NCI-H526 treated with DMSO at 0.1 percent for 48 hours (cell line): ENCODE results near the gene CTU1.

ENCODE experiments used
- DNase-seq: peaks from one replicate; lab custom pipeline; 2025; lab: John Stamatoyannopoulos, UW

Gene CTU1

DNA sequence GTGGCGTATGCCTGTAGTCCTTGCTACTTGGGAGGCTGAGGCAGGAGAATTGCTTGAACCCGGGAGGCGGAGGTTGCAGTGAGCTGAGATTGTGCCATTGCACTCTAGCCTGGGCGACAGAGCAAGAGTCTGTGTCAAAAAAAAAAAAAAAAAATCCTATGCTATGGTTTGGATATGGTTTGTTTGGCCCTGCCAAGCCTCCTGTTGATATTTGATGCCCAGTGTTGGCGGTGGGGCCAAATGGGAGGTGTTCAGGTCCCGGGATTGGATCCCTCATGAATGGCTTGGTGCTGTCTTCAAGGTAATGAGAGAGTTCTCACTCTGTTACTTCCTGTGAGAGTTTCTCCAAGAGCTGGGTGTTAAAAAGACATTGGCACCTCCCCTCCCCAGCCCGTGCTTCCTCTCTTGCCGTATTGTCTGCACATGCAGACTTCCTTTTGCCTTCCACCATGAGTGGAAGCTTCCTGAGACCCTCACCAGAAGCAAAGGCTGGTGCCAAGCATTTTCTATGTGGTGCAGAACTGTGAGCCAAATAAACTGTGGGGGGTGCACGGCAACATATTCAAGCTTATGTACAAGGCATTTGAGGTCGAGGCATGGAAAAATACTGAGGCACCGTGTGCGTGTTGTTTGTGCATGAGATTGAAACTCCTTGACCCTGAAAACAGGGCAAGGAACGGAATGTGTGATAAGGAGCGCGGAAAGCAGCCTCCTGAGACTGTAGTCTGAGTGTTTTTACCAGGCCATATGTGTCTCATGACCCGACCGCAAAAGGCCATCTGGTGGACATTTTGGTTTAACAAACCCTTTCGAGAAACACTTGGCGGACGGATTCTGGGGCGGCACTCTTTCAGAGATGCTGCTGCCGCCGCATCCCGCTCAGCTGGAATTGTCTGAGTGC lies 23.8 kb upstream of the CTU1 start:
- DNase-seq: no peak

DNA sequence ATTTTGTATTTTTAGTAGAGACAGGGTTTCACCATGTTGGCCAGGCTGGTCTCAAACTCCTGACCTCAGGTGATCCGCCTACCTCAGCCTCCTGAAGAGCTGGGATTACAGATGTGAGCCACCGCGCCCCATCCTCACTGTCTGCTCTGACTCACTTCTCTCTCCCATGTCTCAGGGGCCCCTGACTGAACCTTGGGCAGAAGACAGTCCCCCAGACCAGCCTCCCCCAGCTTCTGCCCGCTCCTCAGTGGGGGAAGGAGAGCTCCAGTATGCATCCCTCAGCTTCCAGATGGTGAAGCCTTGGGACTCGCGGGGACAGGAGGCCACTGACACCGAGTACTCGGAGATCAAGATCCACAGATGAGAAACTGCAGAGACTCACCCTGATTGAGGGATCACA lies 21.5 kb upstream of the CTU1 start:
- DNase-seq: no peak

DNA sequence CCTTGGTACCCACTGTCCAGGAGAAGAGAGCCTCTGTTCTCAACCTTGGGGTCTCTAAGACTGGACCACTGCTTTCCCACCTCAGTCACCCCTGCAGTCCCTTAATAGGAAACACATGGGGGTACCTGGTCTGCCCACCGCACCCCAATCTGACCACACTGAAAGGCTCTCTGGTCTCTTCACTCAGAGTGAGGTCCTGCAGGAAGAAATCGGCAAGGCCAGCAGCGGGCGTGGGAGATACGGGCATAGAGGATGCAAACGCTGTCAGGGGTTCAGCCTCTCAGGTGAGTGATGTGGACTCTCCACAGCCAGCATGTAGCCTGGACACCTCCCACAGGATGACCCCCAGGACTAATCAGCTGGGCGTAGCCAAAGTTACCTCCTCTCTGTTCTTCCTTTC lies 20.0 kb upstream of the CTU1 start:
- no peak for DNase-seq

DNA sequence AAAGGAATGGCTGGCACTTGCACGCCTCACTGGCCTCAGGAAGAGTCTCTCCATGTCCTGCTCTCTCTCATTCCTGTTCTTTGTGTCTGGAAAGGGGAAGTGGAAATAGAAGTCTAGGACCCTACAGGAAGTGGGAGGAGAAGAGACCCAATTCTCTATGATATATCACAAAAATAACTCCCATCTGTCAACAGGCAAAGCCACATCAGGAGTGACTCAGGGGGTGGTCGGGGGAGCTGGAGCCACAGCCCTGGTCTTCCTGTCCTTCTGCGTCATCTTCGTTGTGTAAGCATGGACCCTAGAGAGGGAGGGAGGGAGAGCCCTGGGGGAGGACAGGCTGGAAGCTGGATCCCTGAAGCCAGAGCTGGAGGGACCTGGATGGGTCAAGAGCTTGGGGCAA lies 19.5 kb upstream of the CTU1 start:
- DNase-seq: no peak

DNA sequence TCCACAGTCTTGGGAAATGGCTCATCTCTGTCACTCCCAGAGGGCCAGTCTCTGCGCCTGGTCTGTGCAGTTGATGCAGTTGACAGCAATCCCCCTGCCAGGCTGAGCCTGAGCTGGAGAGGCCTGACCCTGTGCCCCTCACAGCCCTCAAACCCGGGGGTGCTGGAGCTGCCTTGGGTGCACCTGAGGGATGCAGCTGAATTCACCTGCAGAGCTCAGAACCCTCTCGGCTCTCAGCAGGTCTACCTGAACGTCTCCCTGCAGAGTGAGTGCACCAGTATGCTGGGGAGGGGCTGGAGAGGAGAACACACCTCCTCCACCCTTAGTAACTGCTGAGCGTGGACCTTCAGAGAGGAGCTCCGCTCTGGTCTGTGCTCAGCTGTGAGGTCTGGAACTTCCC lies 18.8 kb upstream of the CTU1 start:
- no peak for DNase-seq

DNA sequence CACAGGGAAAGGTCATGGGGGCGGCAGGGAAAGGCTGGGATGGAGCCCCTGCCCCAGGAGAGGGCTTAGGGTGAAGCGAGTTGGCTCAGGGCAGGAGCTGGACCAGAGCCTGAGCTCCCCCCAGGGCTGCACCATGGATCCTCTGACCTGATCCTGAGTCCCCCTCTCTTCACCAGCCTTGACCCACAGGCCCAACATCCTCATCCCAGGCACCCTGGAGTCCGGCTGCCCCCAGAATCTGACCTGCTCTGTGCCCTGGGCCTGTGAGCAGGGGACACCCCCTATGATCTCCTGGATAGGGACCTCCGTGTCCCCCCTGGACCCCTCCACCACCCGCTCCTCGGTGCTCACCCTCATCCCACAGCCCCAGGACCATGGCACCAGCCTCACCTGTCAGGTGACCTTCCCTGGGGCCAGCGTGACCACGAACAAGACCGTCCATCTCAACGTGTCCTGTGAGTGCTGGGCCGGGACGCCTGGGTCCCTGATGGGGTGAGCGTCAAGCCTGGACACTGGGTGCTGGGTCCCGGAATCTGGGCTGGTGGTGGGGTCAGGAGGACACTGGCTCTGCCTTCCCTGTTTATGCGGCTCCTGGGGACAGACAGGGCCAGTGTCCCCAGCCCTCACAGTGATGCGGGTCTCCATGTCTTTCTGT lies 17.3 kb upstream of the CTU1 start:
- DNase-seq: no peak

DNA sequence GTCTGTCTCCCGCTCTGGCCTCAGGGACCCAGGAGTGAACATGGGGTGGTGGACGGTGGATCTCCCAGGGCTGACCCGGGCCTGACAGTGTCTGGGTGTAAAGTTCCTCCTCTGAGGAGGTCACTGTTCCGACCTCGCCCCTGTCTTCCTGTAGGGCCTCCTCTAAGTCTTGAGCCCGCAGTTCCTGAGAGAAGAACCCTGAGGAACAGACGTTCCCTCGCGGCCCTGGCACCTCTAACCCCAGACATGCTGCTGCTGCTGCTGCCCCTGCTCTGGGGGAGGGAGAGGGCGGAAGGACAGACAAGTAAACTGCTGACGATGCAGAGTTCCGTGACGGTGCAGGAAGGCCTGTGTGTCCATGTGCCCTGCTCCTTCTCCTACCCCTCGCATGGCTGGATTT lies 16.5 kb upstream of the CTU1 start, which contains the start of gene SIGLEC9:
Gene SIGLEC9, plus strand, starts transcription at position 178 of the 400 bp plus-strand sequence. Its CDS starts 69 bp downstream, at position 247.
- no peak for DNase-seq

DNA sequence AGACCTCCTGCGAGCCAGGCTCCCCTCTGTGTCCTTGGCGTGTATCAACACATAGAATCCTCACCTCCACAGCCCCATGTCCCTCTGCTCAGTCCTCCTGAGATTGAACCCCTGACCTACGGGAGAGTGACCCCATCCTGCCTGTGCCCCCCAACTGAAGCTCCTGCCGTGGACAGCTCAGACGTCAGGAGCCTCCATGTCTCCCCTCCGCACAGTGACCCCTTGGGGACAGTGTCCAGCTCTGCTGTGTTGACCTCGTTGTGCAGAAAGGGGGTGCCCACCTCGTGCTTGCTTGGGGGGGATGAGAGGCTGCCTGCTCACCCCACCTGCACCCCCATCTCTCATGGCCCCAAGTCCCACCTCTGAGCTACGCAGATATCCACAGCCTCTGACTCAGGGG lies 16.0 kb upstream of the CTU1 start:
- no peak for DNase-seq

DNA sequence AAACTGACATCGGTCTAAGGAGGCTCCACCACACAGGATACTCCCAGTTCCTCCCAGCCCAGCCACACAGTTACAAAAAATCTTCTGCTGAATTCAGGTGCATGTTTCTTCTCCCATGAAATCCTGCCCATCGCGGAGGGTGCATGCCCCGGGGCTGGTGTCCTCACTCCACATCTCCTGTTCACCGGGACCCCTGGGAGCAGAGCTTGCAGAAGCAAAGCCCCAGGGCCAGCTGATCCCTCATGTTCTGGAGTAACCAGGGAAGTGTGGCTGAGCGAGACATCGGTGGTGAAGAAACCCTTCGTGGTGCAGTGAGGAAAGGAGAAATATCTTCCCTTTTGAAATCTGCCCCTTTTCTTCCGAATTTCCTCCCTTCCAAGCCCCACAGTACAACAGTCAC lies 15.6 kb upstream of the CTU1 start:
- DNase-seq: no peak

DNA sequence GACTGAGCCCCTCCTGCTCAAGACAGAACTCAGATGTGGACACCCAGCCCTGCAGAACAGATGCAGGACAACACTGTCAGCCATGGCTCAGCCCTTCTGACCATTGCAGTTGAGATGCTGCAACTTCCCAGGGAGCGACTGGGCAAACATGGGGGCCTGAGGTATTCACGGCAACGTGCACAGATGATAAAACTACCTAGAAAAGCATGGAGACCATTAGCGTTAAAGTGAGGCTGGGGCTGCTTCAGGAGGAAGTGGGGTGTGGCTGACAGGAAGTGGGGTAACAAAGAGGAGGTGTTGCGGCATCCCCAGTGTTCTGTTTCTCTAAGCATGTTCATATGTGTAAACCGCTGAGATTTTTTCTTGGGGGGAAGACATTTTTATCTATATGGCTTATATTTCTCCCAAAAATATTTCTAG lies 15.2 kb upstream of the CTU1 start:
- DNase-seq: no peak

DNA sequence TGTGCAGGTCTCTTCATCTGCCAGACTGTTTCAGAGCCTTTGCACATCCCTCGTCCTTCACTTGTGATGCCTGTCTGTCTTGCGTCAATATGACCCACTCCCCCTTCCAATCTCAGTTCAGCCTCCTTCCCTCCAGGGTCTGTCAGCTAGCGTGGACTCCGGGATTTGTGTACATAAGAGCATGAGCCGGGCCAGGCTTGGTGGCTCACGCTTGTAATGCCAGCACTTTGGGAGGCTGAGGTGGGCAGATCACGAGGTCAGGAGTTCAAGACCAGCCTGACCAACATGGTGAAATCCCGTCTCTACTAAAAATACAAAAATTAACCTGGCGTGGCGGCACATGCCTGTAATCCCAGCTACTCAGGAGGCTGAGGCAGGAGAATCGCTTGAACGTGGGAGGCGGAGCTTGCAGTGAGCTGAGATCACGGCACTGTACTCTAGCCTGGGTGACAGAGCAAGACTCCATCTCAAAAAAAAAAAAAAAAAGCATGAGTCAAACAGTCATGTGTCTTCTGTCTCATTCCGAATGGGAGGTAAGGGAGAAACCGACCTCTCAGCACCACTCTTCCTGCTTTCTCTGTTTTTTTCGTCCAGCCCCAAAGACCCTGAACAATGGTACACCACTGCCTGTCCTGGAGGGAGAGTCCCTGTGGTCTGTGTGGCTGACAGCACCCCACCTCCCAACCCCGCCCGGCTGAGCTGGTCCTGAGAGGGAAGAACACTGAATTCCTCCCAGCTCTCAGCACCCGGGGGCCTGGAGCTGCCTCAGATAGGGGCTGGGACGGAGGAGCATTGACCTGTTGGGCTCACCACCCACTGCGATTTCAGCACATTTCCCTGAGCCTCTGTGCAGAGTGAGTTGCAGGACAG lies 14.1 kb upstream of the CTU1 start:
- DNase-seq: no peak

DNA sequence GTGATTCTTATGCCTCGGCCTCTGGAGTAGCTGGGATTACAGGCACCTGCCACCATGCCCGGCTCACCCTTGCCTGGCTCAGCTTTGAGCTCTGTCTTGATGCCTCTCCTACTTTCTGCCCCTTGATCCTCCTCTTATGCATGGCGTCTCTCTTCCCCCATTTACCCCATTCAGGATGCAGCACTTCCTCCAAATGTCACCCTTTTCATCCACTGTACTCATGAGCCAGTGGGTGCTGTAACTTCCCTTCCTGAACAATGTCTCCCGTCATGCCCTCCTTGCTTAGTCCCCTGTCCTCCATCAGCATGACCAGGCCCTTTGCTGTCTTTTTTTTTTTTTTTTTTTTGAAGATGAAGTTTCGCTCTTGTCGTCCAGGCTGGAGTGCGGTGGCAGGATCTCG lies 13.0 kb upstream of the CTU1 start:
- no peak for DNase-seq

DNA sequence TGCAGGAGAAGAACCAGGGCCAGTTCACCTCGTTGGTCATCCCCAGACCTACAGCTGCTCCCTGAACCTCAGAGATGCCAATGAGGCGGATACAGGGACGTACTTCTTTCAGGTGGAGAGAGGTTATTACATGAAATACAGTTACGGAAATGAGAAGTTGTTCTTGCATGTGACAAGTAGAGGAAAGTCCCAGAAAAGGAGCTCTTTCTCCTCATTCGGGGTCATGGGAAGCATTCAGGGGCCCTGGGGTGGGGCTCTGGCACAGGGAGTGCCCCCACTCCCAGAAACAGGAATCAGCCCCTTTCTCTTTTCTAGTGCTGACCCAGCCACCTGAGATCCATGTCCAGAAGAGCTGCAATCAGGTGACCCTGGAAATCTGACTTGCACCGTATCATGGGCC lies 12.0 kb upstream of the CTU1 start:
- DNase-seq: no peak

DNA sequence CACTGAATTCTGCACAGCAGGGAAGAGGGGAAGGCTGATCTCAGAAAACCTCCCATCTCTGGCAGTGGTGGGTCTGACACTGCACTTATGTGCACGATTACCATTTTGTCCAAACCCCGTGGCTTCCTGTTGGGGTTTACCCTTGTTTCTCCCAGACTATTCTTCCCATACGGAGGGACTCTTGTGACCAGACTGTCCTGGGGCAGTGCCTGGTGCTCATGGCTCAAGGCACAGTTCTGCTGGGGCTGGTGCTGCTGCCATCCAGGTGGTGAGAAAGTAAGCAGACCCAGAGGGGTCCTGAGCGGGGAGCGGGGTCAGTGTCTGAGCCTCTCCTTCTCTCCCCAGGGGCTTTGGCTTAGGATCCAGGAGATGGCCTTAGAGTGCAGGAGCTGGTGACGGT lies 11.4 kb upstream of the CTU1 start:
- no peak for DNase-seq

DNA sequence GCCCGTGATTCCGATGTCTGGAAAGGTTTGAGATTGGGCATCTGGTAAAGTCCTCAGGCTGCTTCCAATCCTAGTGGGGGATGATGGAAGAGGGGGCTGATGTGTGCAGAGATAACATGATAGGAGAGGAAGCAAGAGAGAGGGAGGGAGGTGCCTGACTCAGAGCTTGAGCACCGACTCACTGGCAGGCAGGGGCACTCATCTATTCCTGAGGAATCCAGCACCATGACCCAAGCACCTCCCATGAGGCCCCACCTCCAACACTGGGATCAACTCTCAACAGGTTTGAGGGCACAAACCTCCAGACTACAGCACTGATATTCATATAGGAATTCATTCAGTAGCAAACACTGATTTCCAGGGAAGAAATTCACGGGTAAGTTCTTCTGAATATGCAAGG lies 10.9 kb upstream of the CTU1 start:
- no peak for DNase-seq

DNA sequence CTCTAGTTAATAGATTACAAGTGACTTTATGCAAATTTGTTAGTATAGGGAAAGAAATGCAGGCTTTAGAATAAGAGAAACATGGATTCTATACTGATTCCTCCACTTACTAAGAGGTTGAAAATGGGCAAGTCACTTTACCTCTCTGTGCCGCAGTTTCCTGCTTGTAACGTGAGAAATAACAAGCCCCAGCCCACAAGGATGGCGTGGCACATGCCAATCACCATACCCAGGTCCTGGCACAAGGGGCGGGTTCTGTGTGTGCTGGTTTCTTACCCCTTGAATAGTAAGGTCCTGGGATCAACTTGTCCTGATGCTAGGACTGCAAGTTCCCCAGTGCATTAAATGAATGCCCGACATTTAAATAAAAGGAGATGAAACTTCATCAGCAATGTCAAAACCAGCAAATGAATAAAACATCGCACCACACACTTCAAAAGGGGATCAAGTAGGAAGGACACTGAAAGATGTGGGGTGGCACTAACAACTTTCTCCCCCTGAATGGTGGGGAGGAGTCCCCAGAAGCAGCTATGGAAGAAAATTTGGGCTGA lies 8.6 kb upstream of the CTU1 start:
- no peak for DNase-seq

DNA sequence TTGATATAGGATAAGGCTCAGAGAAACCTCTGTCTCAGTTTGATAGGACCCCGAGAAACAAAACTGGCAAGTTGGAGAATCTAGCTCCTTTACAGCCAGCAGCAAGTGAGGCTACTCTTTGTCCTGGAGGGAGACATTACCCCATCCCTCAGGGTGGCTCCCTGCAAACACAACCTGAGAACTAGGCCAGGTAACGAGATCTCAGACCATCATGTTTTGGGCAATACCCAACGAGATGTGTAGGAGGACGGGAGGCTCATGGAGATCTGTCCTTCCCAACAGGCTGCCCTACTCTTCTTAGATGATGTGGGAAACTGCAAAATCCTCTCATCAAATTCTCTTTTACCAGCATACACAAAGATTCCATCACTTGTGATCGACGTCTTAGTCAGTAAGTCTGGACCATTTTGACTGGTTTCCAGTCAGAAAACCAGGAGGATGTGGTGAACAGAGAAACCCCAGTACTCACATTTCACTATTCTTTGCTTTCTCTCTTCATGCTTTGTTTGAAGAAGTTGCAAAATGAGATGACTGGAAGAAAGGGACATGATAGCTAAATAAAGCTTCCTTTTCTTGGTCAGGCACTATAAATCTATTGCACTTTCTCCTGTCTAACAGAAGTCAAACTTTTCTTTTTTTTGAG lies 6.0 kb upstream of the CTU1 start:
- DNase-seq: no peak

DNA sequence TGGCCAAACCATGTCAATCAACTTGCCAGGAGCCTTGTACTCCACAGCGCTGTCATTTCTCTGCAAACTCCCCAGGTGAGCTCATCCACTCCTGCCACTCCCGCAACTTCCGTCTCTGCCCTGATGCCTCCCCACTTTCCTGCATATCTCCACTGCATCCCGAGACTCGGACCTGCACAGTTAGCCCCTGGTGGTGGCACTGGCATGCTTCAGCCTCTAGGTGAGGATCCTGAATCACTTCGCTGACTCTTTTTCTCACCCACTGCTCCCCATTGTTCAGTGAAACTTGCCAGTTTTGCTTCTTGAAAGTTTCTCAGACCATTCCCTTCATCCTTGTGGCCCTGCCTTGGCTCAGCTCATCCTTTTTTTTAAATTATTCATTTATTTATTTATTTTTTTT lies 3.4 kb upstream of the CTU1 start:
- no peak for DNase-seq

DNA sequence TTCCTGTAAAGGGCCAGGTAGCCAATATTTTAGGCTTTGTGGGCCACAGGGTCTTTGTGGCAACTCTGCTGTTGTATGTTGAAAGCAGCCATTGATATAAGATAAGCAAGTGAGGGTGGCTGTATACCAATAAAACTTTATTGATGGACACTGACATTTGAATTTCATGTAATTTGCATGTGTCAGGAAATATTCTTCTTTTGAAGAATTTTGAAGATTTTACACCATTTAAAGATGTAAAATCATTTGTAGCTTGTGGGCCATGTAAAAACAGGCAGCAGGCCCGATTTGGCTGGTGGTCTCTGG lies 2.4 kb upstream of the CTU1 start:
- no peak for DNase-seq

DNA sequence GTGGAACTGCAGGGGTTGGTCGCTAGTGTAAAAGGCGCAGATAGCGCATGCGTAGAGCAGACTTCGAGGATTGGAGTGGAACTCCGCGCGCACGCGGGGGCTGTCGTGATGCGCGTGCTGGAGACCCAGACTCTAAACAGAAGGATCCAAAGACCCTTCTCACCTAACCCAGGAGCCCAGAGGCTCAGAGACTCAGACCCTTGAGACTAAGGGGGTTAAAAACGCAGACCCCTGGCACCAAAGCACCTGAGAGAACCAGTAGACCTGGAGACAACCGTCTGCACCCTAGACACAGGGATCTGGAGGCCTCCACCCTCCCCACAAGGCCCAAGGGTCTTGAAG lies 567 bp upstream of the CTU1 start:
- no peak for DNase-seq

DNA sequence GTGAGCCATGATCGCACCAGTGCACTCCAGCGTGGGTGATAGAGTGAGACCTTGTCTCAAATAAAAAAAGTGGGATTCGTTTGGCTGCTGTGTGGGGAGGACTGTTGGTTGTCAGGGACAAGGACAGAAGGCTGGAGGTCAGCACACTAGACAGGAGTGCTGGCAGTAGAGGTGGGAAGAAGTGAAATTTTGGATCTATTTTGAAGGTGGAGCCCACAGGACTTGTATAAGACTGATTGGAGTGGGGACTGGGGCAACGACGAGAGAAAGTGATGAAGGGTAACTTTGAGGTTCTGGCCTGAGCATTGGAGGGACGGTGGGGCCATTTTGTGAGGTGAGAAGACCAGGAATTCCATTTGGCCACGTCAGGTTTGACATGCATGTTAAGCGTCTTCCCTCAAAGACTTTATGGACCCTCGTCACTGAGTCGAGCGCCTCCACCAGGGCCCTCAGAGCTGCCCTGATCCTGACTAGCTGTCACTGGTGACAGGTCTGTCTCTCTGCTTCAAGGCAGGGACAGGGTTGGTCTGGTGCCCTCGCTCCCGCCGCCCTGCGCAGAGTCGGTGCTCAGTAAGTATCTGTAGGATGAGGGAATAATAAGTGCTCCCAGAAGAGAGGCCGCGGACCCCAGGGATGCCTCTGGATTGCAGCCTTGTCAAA lies 673 bp downstream of the CTU1 start:
- no peak for DNase-seq

DNA sequence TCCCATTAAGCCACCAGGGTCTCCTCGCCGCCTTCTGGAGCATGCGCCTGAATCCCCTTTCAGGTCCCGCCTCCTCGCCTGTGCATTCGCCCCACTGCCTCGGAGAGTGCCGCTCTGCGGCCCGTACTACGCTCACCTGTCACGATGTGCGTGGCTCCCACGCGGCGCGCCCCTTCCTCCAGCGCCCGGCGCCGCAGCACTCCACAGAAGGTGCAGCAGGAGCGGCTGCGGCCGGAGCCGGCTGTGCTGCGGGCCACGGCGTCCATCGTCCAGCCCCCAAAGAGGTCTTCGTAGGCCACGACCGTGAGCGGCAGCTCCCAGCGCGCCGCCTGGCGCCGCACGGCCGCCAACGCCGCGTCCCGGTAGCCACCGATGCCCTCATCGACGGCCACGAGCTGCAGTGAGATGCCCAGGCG lies 4.3 kb downstream of the CTU1 start:
- DNase-seq: no peak
